Suprapubic skin (tissue), 3 donors: ENCODE results near the gene PIK3CD.

Source experiments
- POLR2AphosphoS5 ChIP-seq, 3 donors: sonication (generic); formaldehyde crosslinking; IDR thresholded peaks; one replicate each; pipeline ENCODE4 v1.6.1; 2017; ENCODE audit warnings: antibody characterized with exemption in 3 of 3
- TF ChIP-seq, protein P1 (sequence below), 2 donors: fragments of 200-600 bp in 1 of 2; fragments of 450-650 bp in 1 of 2; sonication (generic) in 1 of 2; IDR thresholded peaks; one replicate each; pipeline ENCODE4 v1.5.1; 2016 to 2019; ENCODE audit warnings: antibody characterized with exemption in 2 of 2, mild to moderate bottlenecking in 1 of 2, moderate library complexity in 1 of 2

DNA sequence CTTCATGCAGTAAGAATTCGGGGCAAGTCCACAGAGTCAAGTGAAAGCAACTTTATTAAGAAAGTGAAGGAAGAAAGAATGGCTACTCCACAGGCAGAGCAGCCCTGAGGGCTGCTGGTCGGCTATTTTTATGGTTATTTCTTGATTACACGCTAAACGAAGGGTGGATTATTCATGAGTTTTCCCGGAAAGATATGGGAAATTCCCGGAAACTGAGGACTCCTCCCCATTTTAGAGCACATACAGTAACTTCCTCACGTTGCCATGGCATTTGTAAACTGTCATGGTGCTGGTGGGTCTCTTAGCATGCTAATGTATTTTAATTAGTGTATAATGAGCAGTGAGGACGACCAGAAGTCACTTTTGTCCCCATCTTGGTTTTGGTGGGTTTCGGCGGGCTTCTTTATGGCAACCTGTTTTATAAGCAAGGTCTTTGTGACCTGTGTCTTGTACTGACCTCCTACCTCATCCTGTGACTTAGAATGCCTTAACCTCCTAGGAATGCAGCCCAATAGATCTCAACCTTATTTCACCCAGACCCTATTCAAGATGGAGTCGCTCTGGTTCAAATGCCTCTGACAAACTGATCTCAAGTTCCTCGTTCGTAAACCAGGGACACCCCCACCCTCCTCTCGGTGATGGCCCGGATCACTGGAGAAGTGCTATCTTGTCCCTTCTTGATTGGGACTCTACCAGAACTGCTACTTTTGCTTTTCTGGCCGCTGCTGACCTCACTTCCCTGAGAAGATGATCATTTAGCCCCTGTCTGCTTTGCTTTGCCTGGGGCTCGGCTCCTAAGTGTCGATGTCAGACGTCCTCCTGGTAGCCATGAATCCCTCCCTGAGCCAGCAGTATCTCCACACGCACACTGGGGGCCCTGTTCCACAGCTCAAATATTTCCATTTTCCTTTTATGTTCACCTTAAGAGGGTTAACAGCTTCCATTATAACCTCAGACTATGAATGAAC is 123.5 kb downstream of the PIK3CD start:
- TF ChIP-seq POLR2AphosphoS5 (IDR thresholded peaks at IDR 0.05), result no peak
- TF ChIP-seq, protein P1, sequence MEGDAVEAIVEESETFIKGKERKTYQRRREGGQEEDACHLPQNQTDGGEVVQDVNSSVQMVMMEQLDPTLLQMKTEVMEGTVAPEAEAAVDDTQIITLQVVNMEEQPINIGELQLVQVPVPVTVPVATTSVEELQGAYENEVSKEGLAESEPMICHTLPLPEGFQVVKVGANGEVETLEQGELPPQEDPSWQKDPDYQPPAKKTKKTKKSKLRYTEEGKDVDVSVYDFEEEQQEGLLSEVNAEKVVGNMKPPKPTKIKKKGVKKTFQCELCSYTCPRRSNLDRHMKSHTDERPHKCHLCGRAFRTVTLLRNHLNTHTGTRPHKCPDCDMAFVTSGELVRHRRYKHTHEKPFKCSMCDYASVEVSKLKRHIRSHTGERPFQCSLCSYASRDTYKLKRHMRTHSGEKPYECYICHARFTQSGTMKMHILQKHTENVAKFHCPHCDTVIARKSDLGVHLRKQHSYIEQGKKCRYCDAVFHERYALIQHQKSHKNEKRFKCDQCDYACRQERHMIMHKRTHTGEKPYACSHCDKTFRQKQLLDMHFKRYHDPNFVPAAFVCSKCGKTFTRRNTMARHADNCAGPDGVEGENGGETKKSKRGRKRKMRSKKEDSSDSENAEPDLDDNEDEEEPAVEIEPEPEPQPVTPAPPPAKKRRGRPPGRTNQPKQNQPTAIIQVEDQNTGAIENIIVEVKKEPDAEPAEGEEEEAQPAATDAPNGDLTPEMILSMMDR (IDR thresholded peaks at IDR 0.05), result no peak
